Body of pancreas (tissue), 4 donors: ENCODE measurements around the gene CPNE7. TPM values are rescaled to one million over a fixed set of nuclear protein-coding genes. Genes with fewer than 3 reads are reported as not detected.

Experiments used
- ATAC-seq: fragments of 150-250 bp; one replicate; pipeline ENCODE4 v1.9.1; 2016
- DNase-seq, 4 donors: peaks; one replicate each; pipeline ENCODE4 v3.0.0-alpha.2; 2019
- H3K27ac ChIP-seq, 4 donors: fragments of 200-600 bp; sonication (generic); 1 replicate in 3 of 4; 2 replicates in 1 of 4; pipeline versions ENCODE4 v1.5.1 to v1.6.1; 2016 to 2019; ENCODE audit warnings: mild to moderate bottlenecking in 1 of 4, mixed read lengths in 1 of 4, moderate library complexity in 1 of 4
- H3K27me3 ChIP-seq, 2 donors: fragments of 200-600 bp; sonication (generic); one replicate each; pipeline ENCODE4 v1.6.0; 2016; ENCODE audit warnings: mild to moderate bottlenecking in 1 of 2
- H3K36me3 ChIP-seq, 2 donors: fragments of 200-600 bp; sonication (generic); replicated peaks in 1 of 2; 2 replicates each; pipeline ENCODE4 v1.5.1; 2016; ENCODE audit warnings: low read depth in 2 of 2; ENCODE audit not compliant: insufficient read depth in 1 of 2
- H3K4me1 ChIP-seq: fragments of 200-600 bp; sonication (generic); one replicate; pipeline ENCODE4 v1.6.0; 2016
- H3K4me3 ChIP-seq, 2 donors: fragments of 200-600 bp; sonication (generic); 1 replicate in 1 of 2; 2 replicates in 1 of 2; pipeline ENCODE4 v1.5.1; 2016 to 2019
- H3K9me3 ChIP-seq, 3 donors: fragments of 200-600 bp; sonication (generic); 1 replicate in 2 of 3; 2 replicates in 1 of 3; pipeline ENCODE4 v1.5.1; 2016
- CTCF ChIP-seq, 7 experiments: fragments of 450-650 bp in 4 of 7; fragments of 200-600 bp in 3 of 7; sonication (generic) in 3 of 7; IDR thresholded peaks; one replicate each; pipeline ENCODE4 v1.5.1; 2016 to 2019; ENCODE audit warnings: antibody characterized with exemption in 7 of 7
- POLR2A ChIP-seq, 3 donors: fragments of 450-650 bp; IDR thresholded peaks; one replicate each; pipeline ENCODE4 v1.6.1; 2016; ENCODE audit warnings: antibody characterized with exemption in 3 of 3, mild to moderate bottlenecking in 2 of 3
- WGBS, 2 donors: methylation state at CpG; one replicate each; pipeline ENCODE4 v1.1.5; 2017; 5-methylcytosine and 5-hydroxymethylcytosine counted together
- intact Hi-C: fragments of 100-400 bp; cut with DNase I; formaldehyde crosslinking; loops from one replicate; pipeline ENCODE4 v1.15.1; 2023
- total RNA-seq, 2 donors: library from RNA; depleted of rRNA; stranded (reverse); fragments of >200 nt; gene quantifications; one replicate each; pipeline ENCODE4 v1.1.0, GENCODE V29; 2016

CPNE7 gene
- total RNA-seq, 2 donors from 2014 or later, result 2.1 TPM; not detected in 1

DNA sequence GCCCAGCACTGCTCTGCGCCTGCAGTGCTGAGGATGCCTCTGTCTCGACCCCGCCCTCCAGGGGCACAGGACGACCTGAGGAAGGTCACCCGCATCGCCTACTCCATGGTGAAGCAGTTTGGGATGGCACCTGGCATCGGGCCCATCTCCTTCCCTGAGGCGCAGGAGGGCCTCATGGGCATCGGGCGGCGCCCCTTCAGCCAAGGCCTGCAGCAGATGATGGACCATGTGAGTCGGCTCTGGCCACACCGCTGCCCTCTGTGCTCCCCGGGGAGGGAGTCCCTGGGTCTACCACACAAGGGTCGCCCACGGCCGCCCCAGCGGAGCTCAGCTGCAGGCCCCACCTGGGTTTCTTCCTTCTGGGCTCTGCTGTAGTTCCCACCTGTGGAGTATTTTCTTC is 21.8 kb upstream of the CPNE7 start:
- peaks cover 0 to 11% of the 10 kb centered on the region in 2 donors for H3K36me3 ChIP-seq

GRCh38 chr16:89554343-89554742 is 21.2 kb upstream of the CPNE7 start:
- 94 to 97% methylated on average over 10 to 11 of the region's 12 CpGs for WGBS, 2 donors
- H3K4me1 ChIP-seq, result peaks cover 2% of the 10 kb centered on the region
- intact Hi-C loops, result no loop called here
- ATAC-seq, result no peak
- no peak overlapping the region for H3K4me3 ChIP-seq
- TF ChIP-seq POLR2A (IDR thresholded peaks at IDR 0.05) (no peak), CTCF (IDR thresholded peaks at IDR 0.05) (no peak)
- no peaks in the 10 kb centered on the region for H3K9me3 ChIP-seq
- H3K27ac ChIP-seq, result no peak overlapping the region
- peaks cover 0 to 11% of the 10 kb centered on the region in 2 donors for H3K36me3 ChIP-seq
- H3K27me3 ChIP-seq, result no peaks in the 10 kb centered on the region
- DNase-seq, result no peak

More for the DNA sequence above, 21.8 kb upstream of the CPNE7 start:
- 87 to 100% methylated on average over 4 to 16 of the region's 18 CpGs for WGBS, 2 donors
- no peak overlapping the region for H3K4me3 ChIP-seq
- intact Hi-C loops, result no loop called here
- H3K9me3 ChIP-seq, result no peaks in the 10 kb centered on the region
- ATAC-seq, result no peak
- no peaks in the 10 kb centered on the region for H3K27me3 ChIP-seq
- DNase-seq, result no peak
- TF ChIP-seq CTCF (IDR thresholded peaks at IDR 0.05) (no peak), POLR2A (IDR thresholded peaks at IDR 0.05) (no peak)
- no peak overlapping the region for H3K27ac ChIP-seq
- H3K4me1 ChIP-seq, result no peaks in the 10 kb centered on the region

- intact Hi-C loops, result no loop called here
- no peaks in the 10 kb centered on the region for H3K9me3 ChIP-seq
- H3K36me3 ChIP-seq, result peaks cover 0 to 11% of the 10 kb centered on the region in 2 donors
- WGBS, 2 donors, result 92 to 94% methylated on average over 2 to 16 of the region's 16 CpGs
- ATAC-seq (no peak), DNase-seq (no peak)
- no peak for TF ChIP-seq CTCF (IDR thresholded peaks at IDR 0.05)
- no peak for TF ChIP-seq POLR2A (IDR thresholded peaks at IDR 0.05)
- H3K4me1 ChIP-seq, result peaks cover 9% of the 10 kb centered on the region
- H3K27ac ChIP-seq, result no peak overlapping the region
- H3K4me3 ChIP-seq, result no peak overlapping the region
- no peaks in the 10 kb centered on the region for H3K27me3 ChIP-seq
These were observed 20.3 kb upstream of the CPNE7 start for GRCh38 chr16:89555265-89555664.

DNA sequence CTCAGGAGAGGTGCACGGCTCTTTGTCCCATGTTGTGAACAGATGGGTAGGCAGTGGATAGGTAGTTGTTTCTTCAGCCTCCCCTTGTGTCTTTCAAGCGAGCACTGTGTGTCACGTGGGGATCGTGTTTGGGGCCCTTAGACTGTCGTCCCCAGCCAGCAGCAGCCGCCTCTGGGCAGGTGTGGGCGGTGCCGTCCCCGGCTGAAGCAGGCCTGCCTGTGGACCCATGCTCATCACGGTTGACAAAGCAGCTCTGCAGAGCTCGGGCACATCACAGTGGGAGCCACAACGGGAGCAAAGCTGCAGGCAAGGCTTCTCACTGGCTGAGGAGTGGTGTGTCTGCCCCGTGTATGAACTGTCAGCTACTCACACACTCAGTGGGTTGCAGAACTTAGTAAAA is 19.8 kb upstream of the CPNE7 start:
- no peaks in the 10 kb centered on the region for H3K27me3 ChIP-seq
- no peak for TF ChIP-seq CTCF (IDR thresholded peaks at IDR 0.05)
- no peak for TF ChIP-seq POLR2A (IDR thresholded peaks at IDR 0.05)
- ATAC-seq (no peak), DNase-seq (no peak)
- no peaks in the 10 kb centered on the region for H3K9me3 ChIP-seq
- peaks cover 0 to 11% of the 10 kb centered on the region in 2 donors for H3K36me3 ChIP-seq
- peaks cover 9% of the 10 kb centered on the region for H3K4me1 ChIP-seq
- intact Hi-C loops, result no loop called here
- 86 to 93% methylated on average over 7 to 13 of the region's 13 CpGs for WGBS, 2 donors
- H3K4me3 ChIP-seq, result no peak overlapping the region
- no peak overlapping the region for H3K27ac ChIP-seq
